Measurements from ENCODE around the gene RIBC1. TPM values are rescaled to one million over a fixed set of nuclear protein-coding genes. Genes with fewer than 3 reads are reported as not detected.

Gene RIBC1
- total and polyA plus RNA-seq, 2 experiments from 2014 or later, result 0.45 to 0.55 TPM

DNA sequence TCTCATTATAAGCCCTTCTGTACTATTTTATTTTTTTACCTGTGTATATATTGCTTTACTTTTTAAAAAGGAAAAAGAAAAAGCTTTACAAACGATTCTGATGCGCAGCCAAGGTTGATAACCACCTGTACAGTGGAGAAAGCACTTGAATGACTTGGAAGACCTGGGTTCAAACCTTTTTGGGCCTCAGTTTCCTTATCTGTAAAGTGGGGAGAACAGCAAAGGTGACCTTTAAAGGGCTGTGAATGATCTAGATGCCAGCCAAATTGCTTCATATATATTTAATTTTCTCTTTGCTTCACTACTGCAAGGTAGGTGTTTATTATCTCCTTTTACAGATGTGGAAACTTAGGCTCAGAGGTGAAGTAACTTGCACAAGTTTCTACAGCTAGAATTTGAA lies 45.2 kb upstream of the RIBC1 start (continued):
- TF ChIP-seq, protein P1, sequence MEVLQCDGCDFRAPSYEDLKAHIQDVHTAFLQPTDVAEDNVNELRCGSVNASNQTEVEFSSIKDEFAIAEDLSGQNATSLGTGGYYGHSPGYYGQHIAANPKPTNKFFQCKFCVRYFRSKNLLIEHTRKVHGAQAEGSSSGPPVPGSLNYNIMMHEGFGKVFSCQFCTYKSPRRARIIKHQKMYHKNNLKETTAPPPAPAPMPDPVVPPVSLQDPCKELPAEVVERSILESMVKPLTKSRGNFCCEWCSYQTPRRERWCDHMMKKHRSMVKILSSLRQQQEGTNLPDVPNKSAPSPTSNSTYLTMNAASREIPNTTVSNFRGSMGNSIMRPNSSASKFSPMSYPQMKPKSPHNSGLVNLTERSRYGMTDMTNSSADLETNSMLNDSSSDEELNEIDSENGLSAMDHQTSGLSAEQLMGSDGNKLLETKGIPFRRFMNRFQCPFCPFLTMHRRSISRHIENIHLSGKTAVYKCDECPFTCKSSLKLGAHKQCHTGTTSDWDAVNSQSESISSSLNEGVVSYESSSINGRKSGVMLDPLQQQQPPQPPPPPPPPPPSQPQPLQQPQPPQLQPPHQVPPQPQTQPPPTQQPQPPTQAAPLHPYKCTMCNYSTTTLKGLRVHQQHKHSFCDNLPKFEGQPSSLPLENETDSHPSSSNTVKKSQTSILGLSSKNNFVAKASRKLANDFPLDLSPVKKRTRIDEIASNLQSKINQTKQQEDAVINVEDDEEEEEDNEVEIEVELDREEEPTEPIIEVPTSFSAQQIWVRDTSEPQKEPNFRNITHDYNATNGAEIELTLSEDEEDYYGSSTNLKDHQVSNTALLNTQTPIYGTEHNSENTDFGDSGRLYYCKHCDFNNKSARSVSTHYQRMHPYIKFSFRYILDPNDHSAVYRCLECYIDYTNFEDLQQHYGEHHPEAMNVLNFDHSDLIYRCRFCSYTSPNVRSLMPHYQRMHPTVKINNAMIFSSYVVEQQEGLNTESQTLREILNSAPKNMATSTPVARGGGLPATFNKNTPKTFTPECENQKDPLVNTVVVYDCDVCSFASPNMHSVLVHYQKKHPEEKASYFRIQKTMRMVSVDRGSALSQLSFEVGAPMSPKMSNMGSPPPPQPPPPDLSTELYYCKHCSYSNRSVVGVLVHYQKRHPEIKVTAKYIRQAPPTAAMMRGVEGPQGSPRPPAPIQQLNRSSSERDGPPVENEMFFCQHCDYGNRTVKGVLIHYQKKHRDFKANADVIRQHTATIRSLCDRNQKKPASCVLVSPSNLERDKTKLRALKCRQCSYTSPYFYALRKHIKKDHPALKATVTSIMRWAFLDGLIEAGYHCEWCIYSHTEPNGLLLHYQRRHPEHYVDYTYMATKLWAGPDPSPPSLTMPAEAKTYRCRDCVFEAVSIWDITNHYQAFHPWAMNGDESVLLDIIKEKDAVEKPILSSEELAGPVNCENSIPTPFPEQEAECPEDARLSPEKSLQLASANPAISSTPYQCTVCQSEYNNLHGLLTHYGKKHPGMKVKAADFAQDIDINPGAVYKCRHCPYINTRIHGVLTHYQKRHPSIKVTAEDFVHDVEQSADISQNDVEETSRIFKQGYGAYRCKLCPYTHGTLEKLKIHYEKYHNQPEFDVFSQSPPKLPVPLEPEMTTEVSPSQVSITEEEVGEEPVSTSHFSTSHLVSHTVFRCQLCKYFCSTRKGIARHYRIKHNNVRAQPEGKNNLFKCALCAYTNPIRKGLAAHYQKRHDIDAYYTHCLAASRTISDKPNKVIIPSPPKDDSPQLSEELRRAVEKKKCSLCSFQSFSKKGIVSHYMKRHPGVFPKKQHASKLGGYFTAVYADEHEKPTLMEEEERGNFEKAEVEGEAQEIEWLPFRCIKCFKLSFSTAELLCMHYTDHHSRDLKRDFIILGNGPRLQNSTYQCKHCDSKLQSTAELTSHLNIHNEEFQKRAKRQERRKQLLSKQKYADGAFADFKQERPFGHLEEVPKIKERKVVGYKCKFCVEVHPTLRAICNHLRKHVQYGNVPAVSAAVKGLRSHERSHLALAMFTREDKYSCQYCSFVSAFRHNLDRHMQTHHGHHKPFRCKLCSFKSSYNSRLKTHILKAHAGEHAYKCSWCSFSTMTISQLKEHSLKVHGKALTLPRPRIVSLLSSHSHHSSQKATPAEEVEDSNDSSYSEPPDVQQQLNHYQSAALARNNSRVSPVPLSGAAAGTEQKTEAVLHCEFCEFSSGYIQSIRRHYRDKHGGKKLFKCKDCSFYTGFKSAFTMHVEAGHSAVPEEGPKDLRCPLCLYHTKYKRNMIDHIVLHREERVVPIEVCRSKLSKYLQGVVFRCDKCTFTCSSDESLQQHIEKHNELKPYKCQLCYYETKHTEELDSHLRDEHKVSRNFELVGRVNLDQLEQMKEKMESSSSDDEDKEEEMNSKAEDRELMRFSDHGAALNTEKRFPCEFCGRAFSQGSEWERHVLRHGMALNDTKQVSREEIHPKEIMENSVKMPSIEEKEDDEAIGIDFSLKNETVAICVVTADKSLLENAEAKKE (CRISPR knock-in tag; IDR thresholded peaks at IDR 0.05), result no peak
- no peak for TF ChIP-seq EZH2 (IDR thresholded peaks at IDR 0.05; ENCODE audit: low read depth, unreplicated experiment)
- no peak for TF ChIP-seq ZNF331 (CRISPR knock-in tag; IDR thresholded peaks at IDR 0.05; ENCODE audit: low read depth)
- TF ChIP-seq, protein P2, sequence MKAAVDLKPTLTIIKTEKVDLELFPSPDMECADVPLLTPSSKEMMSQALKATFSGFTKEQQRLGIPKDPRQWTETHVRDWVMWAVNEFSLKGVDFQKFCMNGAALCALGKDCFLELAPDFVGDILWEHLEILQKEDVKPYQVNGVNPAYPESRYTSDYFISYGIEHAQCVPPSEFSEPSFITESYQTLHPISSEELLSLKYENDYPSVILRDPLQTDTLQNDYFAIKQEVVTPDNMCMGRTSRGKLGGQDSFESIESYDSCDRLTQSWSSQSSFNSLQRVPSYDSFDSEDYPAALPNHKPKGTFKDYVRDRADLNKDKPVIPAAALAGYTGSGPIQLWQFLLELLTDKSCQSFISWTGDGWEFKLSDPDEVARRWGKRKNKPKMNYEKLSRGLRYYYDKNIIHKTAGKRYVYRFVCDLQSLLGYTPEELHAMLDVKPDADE (IDR thresholded peaks at IDR 0.05), result no peak
- no peak for TF ChIP-seq EZH2phosphoT487 (IDR thresholded peaks at IDR 0.05; ENCODE audit: unreplicated experiment)
- no peak for TF ChIP-seq JUNB (IDR thresholded peaks at IDR 0.05; ENCODE audit: unreplicated experiment)
- TF ChIP-seq STAT1 (IDR thresholded peaks at IDR 0.05; ENCODE audit: unreplicated experiment), result no peak
- no peak for TF ChIP-seq CREB1 (CRISPR knock-in tag; IDR thresholded peaks at IDR 0.05; ENCODE audit: low read depth)
- TF ChIP-seq POLR2AphosphoS5 (IDR thresholded peaks at IDR 0.05; ENCODE audit: low read depth), result no peak
- no peak for TF ChIP-seq NANOG (IDR thresholded peaks at IDR 0.05; ENCODE audit: borderline replicate concordance)

Data from GM23338 (cell line).